SK-N-MC (cell line): ENCODE data around the gene WDFY1.

Experiments used
- EZH2 ChIP-seq: fragments of 200-600 bp; sonication (generic); IDR thresholded peaks from one replicate; pipeline ENCODE4 v1.6.1; 2017; ENCODE audit warnings: antibody characterized with exemption
- FOXP2 ChIP-seq: optimal IDR thresholded peaks from 2 replicates; pipeline ENCODE3; 2011; ENCODE audit warnings: mild to moderate bottlenecking, moderate library complexity; ENCODE audit not compliant: insufficient read depth; ENCODE audit errors: extremely low read length, control extremely low read depth
- POLR2AphosphoS5 ChIP-seq: IDR thresholded peaks from 2 replicates; pipeline ENCODE4 v1.6.1; 2012; ENCODE audit warnings: mild to moderate bottlenecking, low read depth, low read length, borderline replicate concordance

GRCh38 chr2:223991611-223992010 lies 46.5 kb upstream of the WDFY1 start:
- TF ChIP-seq POLR2AphosphoS5 (no peak), EZH2 (no peak), FOXP2 (no peak)
